CD4-positive, alpha-beta T cell treated with Interleukin-12 subunit alpha and Interleukin-12 subunit beta, for 1 hour (primary cell): ENCODE data around the gene OBSCN.
"Not testable (repeated sequence)": the region's sequence is repeated elsewhere in the genome, so short reads cannot be mapped to it uniquely, and the experiment has no call there.

ENCODE experiments used
- DNase-seq: peaks from one replicate; pipeline ENCODE4 v3.0.0-alpha.2; 2020

The OBSCN gene

DNA sequence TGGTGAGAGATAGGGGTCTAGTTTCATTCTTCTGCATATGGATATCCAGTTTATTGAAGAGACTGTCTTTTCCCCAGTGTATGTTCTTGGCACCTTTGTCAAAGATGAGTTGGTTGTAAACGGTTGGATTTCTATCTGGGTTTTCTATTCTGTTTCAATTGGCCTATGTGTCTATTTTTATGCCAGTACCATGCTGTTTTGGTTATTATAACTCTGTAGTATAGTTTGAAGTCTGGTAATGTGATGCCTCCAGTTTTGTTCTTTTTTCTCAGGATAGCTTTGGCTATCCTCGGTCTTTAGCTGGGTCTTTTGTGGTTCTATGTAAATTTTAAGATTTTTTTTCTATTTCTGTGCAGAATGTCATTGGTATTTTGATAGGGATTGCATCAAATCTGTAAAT is 19.6 kb upstream of the OBSCN start:
- not testable (repeated sequence) for DNase-seq

- no peak for DNase-seq
Observed at GRCh38 chr1:228190182-228190581, 17.7 kb upstream of the OBSCN start.

DNA sequence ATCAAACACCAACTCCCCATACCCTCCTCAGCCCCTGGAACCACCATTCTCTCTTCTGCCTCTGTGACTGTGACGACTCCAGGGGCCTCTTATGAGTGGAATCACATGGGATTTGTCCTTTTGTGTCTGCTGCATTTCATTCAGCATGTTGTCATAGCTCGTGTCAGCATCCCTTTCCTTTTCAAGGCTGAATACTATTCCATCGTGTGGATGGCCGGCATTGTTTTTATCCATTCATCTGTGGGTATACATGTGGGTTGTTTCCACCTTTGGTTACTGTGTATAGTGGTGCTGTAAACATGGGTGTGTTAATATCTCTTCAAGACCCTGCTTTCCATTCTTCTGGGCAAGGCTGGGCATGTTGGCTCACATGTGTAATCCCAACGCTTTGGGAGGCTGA is 17.1 kb upstream of the OBSCN start:
- no peak for DNase-seq

GRCh38 chr1:228194436-228194835 is 13.4 kb upstream of the OBSCN start:
- no peak for DNase-seq

DNA sequence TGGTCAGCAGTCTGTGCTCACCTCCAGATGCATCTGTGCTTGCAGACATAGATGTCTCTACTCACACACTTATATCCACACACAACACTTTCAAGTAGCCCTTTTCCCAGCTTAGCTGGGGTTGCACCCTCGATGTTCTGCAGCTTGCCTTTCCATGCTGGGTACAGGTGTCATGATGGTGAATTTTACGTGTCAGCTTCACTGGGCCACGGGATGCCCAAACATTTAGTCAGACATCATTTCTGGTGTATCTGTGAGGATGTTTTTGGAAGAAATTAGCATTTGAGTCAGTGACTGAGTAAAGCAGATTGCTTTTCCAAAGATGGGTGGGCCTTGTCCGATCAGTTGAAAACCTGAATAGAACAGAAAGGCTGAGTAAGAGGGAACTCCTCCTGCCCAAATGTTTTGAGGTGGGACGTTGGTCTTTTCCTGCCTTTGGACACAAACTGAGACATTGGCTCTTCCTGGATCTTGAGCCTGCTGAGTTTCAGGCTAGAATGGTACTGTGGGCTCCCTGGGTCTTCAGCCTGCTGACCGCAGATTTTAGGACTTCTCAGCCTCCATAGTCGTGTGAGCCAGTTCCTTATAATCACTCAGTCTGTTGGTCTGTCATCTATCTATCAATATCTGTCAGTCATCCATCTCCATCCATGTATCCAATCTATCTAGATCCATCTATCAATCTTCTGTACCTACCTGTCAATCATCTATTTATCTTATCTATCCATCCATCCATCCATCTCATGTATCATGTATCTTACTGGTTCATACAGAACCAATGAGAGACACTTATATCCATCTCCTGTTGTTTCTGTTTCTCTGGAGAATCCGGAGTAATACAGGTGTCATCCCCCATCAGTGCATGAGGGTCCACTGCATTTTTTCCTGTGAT is 12.7 kb upstream of the OBSCN start:
- DNase-seq, result no peak

GRCh38 chr1:228197555-228198147 is 10.2 kb upstream of the OBSCN start:
- no peak for DNase-seq

DNA sequence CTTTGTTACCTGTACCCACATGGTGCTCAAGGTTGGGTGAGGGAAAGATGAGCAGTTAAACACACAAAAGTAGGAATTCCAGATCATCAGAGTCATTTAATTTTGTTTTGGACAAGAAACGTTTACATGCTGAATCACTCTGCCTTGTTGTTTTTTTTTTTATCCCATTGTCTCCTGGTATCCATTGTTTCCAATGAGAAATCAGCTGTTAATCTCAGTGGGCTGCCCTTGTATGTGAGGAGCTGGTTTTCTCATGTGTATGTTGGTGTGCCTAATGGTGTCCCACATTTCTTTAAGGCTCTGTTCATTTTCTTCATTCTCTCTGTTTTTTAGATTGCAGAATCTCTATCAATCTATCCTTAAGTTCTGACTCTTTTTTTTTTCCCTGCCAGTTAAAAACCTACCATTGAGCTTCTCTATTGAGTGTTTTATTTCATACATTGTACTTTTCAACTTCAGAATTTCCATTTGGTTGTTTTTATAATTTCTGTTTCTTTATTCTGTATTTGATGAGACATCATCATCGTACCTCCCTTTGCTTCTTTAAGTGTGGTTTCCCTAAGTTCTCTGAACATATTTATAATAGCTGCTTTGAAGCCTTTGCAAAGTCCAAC is 8.8 kb upstream of the OBSCN start:
- no peak for DNase-seq

- DNase-seq, result no peak
Observed at GRCh38 chr1:228204958-228205357, 2.9 kb upstream of the OBSCN start.

- no peak for DNase-seq
Observed at GRCh38 chr1:228205526-228206436, 2.1 kb upstream of the OBSCN start.

- DNase-seq, result no peak
Observed at GRCh38 chr1:228206582-228207351, 1.1 kb upstream of the OBSCN start.

DNA sequence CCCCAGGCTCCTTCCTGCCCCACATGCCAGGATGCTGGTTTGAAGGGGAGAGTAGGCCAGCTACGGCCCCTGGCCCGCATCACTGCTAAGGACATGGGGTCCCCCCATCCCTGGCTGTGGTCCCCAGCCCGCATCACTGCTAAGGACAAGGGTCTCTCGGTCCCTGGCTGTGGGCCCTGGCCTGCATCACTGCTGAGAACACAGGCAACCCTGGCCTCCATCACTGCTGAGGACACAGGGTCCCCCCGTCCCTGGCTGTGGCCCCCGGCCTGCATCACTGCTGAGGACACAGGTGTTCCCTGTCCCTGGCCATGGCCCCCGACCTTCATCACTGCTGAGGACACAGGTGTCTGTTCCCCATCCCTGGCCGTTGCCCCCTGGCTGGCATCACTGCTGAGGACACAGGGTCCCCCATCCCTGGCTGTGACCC is 448 bp upstream of the OBSCN start:
- DNase-seq, result no peak

- DNase-seq, result no peak
Observed at GRCh38 chr1:228208831-228209551, 1.1 kb downstream of the OBSCN start.

- DNase-seq, result no peak
Observed at GRCh38 chr1:228209657-228210056, 1.8 kb downstream of the OBSCN start.

GRCh38 chr1:228210076-228210651 is 2.3 kb downstream of the OBSCN start:
- no peak for DNase-seq

GRCh38 chr1:228210712-228211530 is 3.1 kb downstream of the OBSCN start:
- no peak for DNase-seq

DNA sequence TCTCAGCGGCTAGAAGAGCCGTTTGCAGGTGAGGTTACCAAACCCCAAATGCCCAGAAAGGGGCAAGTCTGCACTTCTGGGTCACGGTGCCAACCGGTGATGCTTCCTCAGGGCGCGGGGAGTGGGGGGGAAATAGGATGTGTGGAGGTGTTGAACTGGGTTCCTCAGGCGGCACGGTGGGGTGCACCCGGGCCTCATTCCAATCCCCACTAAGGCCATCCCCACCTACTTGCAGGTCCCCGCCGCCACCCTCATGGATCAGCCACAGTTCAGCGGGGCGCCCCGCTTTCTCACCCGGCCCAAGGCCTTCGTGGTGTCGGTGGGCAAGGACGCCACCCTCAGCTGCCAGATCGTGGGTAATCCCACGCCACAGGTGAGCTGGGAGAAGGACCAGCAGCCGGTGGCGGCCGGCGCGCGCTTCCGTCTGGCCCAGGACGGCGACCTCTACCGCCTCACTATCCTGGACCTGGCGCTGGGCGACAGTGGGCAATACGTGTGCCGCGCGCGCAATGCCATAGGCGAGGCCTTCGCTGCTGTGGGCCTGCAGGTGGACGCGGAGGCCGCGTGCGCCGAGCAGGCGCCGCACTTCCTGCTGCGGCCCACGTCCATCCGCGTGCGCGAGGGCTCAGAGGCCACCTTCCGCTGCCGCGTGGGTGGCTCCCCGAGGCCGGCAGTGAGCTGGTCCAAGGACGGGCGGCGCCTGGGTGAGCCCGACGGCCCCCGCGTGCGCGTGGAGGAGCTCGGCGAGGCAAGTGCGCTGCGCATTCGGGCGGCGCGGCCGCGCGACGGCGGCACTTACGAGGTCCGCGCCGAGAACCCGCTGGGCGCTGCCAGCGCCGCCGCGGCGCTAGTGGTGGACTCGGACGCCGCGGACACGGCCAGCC is 3.9 kb downstream of the OBSCN start:
- DNase-seq, result no peak

DNA sequence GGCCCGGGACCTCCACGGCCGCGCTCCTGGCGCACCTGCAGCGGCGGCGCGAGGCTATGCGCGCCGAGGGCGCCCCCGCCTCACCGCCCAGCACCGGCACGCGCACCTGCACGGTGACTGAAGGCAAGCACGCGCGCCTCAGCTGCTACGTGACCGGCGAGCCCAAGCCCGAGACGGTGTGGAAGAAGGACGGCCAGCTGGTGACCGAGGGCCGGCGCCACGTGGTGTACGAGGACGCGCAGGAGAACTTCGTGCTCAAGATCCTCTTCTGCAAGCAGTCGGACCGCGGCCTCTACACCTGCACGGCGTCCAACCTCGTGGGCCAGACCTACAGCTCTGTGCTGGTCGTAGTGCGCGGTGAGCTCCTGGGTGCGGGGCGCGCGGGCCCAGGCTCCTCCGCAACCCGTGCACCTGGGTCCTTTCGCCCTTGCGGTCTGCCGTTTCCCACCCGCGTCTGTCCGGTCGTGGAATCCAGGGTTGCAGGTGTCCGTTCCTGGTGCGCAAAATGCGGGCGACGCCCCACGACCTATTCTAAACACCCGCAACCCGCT is 4.6 kb downstream of the OBSCN start:
- no peak for DNase-seq

DNA sequence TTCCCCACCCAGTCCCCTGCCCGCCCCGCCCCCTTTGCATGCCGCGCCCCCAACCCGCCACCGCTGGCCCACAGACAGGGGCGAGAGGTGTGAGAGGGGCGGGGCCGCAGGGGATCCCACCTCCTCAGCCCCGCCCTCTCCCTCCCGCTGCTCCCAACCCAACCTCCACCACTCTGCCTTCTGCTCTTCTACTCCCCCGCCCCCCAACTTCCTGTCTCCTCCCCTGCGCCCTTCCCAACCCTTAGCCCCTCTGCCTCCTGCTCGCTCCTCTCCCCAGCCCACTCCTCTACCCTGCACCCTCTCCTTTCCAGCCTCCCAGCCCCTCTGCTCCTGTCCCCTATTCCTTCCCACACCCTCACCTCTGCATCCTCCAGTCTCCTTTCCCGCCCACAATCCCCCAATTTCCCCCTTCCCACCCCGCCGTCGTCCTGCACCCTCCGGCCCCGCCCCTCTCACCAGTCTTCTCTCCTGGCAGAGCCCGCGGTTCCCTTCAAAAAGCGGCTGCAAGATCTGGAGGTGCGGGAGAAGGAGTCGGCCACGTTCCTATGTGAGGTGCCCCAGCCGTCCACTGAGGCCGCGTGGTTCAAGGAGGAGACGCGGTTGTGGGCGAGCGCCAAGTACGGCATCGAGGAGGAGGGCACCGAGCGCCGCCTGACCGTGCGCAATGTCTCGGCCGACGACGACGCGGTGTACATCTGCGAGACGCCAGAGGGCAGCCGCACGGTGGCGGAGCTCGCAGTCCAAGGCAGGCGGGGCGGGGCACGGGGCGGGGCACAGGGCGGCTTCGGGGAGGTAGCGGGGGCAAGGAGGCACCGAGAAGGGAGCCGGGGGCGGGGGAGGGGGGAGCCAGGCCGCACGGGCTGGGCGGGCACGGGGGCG is 5.4 kb downstream of the OBSCN start:
- peak; percentile 91 for DNase-seq
